Endothelial cell of umbilical vein (primary cell): Measurements from ENCODE around the gene PLEKHD1. TPM values are rescaled to one million over a fixed set of nuclear protein-coding genes. Genes with fewer than 3 reads are reported as not detected.

Experiments
- BruUV-seq: library from RNA; stranded (reverse); fragments of 400-500 nt; replicated peaks from 2 replicates; lab custom pipeline; 2021; lab: Mats Ljungman, UMichigan
- CTCF ChIA-PET: fragments of 300-600, 350-600 bp; sonication (Branson Sonifier 250); formaldehyde crosslinking; loops from one replicate; lab custom pipeline; 2021; ENCODE audit warnings: antibody characterized with exemption, inconsistent platforms; lab: Charles Lee
- POLR2A ChIA-PET: fragments of 300-600, 350-600 bp; sonication (Branson Sonifier 250); formaldehyde crosslinking; loops from one replicate; lab custom pipeline; 2021; ENCODE audit warnings: antibody characterized with exemption, inconsistent platforms; lab: Charles Lee
- DNase-seq: peaks from one replicate; pipeline ENCODE4 v3.0.0-alpha.2; 2011; ENCODE audit warnings: low read depth, low spot score
- FAIRE-seq: peaks from 2 replicates; lab custom pipeline; 2011; peaks lifted over from hg19 to GRCh38; lab: Jason Lieb, UNC
- H2AFZ ChIP-seq: 2 replicates; pipeline ENCODE4 v1.6.0; 2012; ENCODE audit warnings: low read depth, low read length, control low read depth, inconsistent platforms
- H3K27ac ChIP-seq: 2 replicates; pipeline ENCODE4 v1.5.1; 2011; ENCODE audit warnings: low read depth, mild to moderate bottlenecking, control low read depth, low read length, moderate library complexity; ENCODE audit not compliant: insufficient read depth
- H3K27me3 ChIP-seq, 2 experiments: 2 replicates each; pipeline versions ENCODE4 v1.6.0 to v1.6.1; 2011; ENCODE audit warnings: low read length in 2 of 2, mixed read lengths in 1 of 2; ENCODE audit not compliant: control insufficient read depth in 2 of 2, insufficient read depth in 2 of 2
- H3K36me3 ChIP-seq, 2 experiments: 2 replicates in 1 of 2; 3 replicates in 1 of 2; pipeline ENCODE4 v1.5.1; 2011; ENCODE audit warnings: low read length in 2 of 2, mild to moderate bottlenecking in 1 of 2, moderate library complexity in 1 of 2; ENCODE audit not compliant: control insufficient read depth in 2 of 2, insufficient read depth in 2 of 2; ENCODE audit errors: extremely low read depth in 1 of 2
- H3K4me1 ChIP-seq: 3 replicates; pipeline ENCODE4 v1.5.1; 2011; ENCODE audit warnings: mild to moderate bottlenecking, low read length; ENCODE audit not compliant: control insufficient read depth, insufficient read depth; ENCODE audit errors: extremely low read depth
- H3K4me2 ChIP-seq: 2 replicates; pipeline ENCODE4 v1.6.1; 2011; ENCODE audit warnings: low read length, control low read depth, mixed read lengths; ENCODE audit not compliant: insufficient read depth
- H3K4me3 ChIP-seq, 3 experiments: fragments of 200-600 bp in 1 of 3; sonication (generic), shearing (Covaris generic) in 1 of 3; replicated peaks in 1 of 3; 2 replicates each; pipeline ENCODE4 v1.5.1; 2011 to 2016; ENCODE audit warnings: control low read depth in 3 of 3, low read length in 3 of 3, mild to moderate bottlenecking in 2 of 3, inconsistent platforms in 1 of 3, low read depth in 1 of 3, moderate library complexity in 1 of 3; ENCODE audit not compliant: insufficient read depth in 1 of 3
- H3K79me2 ChIP-seq: 2 replicates; pipeline ENCODE4 v1.6.0; 2012; ENCODE audit warnings: low read length, inconsistent platforms; ENCODE audit not compliant: control insufficient read depth, insufficient read depth
- H3K9ac ChIP-seq: replicated peaks from 2 replicates; pipeline ENCODE3; 2011; ENCODE audit warnings: low read length, control low read depth; ENCODE audit not compliant: insufficient read depth; ENCODE audit errors: extremely low read depth
- H3K9me1 ChIP-seq: replicated peaks from 3 replicates; pipeline ENCODE4 v1.6.0; 2011; ENCODE audit warnings: mild to moderate bottlenecking, low read length; ENCODE audit not compliant: control insufficient read depth, insufficient read depth; ENCODE audit errors: extremely low read depth
- H3K9me3 ChIP-seq: replicated peaks from 2 replicates; pipeline ENCODE4 v1.5.1; 2012; ENCODE audit warnings: low read length, inconsistent platforms; ENCODE audit not compliant: control insufficient read depth, insufficient read depth
- H4K20me1 ChIP-seq: replicated peaks from 2 replicates; pipeline ENCODE3; 2011; ENCODE audit warnings: mild to moderate bottlenecking, low read length; ENCODE audit not compliant: control insufficient read depth, insufficient read depth; ENCODE audit errors: extremely low read depth
- CTCF ChIP-seq, 2 donors: IDR thresholded peaks; 1 replicate in 1 of 2; 2 replicates in 1 of 2; pipeline ENCODE4 v1.5.1; 2011; ENCODE audit warnings: low read length in 2 of 2, mild to moderate bottlenecking in 2 of 2, moderate library complexity in 2 of 2, control low read depth in 1 of 2, inconsistent platforms in 1 of 2, low read depth in 1 of 2; ENCODE audit not compliant: insufficient read depth in 1 of 2; ENCODE audit errors: extremely low read depth in 1 of 2
- EZH2 ChIP-seq: IDR thresholded peaks from 2 replicates; pipeline ENCODE4 v1.6.1; 2012; ENCODE audit warnings: borderline replicate concordance, low read depth, mild to moderate bottlenecking, moderate library complexity, low read length, inconsistent platforms; ENCODE audit not compliant: severe bottlenecking
- FOS ChIP-seq: IDR thresholded peaks from 2 replicates; pipeline ENCODE4 v1.6.1; 2011; ENCODE audit warnings: mild to moderate bottlenecking, low read length, moderate library complexity, borderline replicate concordance; ENCODE audit not compliant: insufficient read depth
- GATA2 ChIP-seq: IDR thresholded peaks from 2 replicates; pipeline ENCODE4 v1.7.0; 2011; ENCODE audit warnings: low read depth, mild to moderate bottlenecking, moderate library complexity, mixed read lengths, low read length; ENCODE audit not compliant: insufficient read length, insufficient read depth
- JUN ChIP-seq: IDR thresholded peaks from 2 replicates; pipeline ENCODE4 v1.6.1; 2011; ENCODE audit warnings: borderline replicate concordance, low read depth; ENCODE audit not compliant: insufficient read length, insufficient read depth
- MYC ChIP-seq: IDR thresholded peaks from one replicate; pipeline ENCODE4 v1.6.1; 2011; ENCODE audit warnings: mild to moderate bottlenecking, low read depth, low read length
- POLR2A ChIP-seq: IDR thresholded peaks from 2 replicates; pipeline ENCODE4 v1.6.1; 2012; ENCODE audit warnings: low read depth, mild to moderate bottlenecking, control low read depth, low read length
- POLR2AphosphoS5 ChIP-seq: IDR thresholded peaks from 2 replicates; pipeline ENCODE4 v1.6.1; 2012; ENCODE audit warnings: low read depth, mild to moderate bottlenecking, control low read depth, low read length, moderate library complexity; ENCODE audit not compliant: insufficient read depth
- dilution Hi-C: fragments of 300-500 bp; cut with MboI; formaldehyde crosslinking; loops from one replicate; pipeline ENCODE4 v1.15.0; 2019; ENCODE audit warnings: low sequenced_read_pairs; ENCODE audit not compliant: extremely low pct_ligation_motif_present
- intact Hi-C: fragments of 100-400 bp; cut with micrococcal nuclease; formaldehyde crosslinking; loops from one replicate; pipeline ENCODE4 v1.10.0; 2022
- polyA plus RNA-seq, 4 experiments: library from polyadenylated mRNA; depleted of rRNA in 3 of 4; stranded (reverse) in 3 of 4; unstranded in 1 of 4; fragments of >200 nt; gene quantifications; 2 replicates each; pipeline versions ENCODE4 v1.2.1 to v1.2.3, GENCODE V29; 2011 to 2012; ENCODE audit warnings: missing spikeins in 1 of 4
- total RNA-seq: library from RNA; stranded (reverse); gene quantifications from 2 replicates; pipeline ENCODE4 v1.2.3, GENCODE V29; 2021
- TF ChIP-seq, protein P1 (sequence below): IDR thresholded peaks from 2 replicates; pipeline ENCODE4 v1.6.1; 2011; ENCODE audit not compliant: insufficient read depth, insufficient read length

The PLEKHD1 gene
- total and polyA plus RNA-seq, 2 donors (not counting 3 experiments of a cell fraction or from before 2014, with no cell fraction given): 0.01 TPM; not detected in 1

GRCh38 chr14:69487226-69487625 lies 2.7 kb downstream of the PLEKHD1 start:
- no peaks in the 10 kb centered on the region for H3K4me1 ChIP-seq
- no peak overlapping the region for H3K27ac ChIP-seq
- FAIRE-seq: no peak
- no peak overlapping the region for H2AFZ ChIP-seq
- intact Hi-C loops: no loop called here
- H3K9me1 ChIP-seq: no peaks in the 10 kb centered on the region
- no peaks in the 10 kb centered on the region for H4K20me1 ChIP-seq
- no peak overlapping the region for H3K4me2 ChIP-seq
- H3K9me3 ChIP-seq: no peaks in the 10 kb centered on the region
- BruUV-seq: no TSS peak
- no peaks in the 10 kb centered on the region for H3K79me2 ChIP-seq
- H3K9ac ChIP-seq: no peak overlapping the region
- no peak for DNase-seq
- H3K36me3 ChIP-seq: no peaks in the 10 kb centered on the region
- TF ChIP-seq GATA2 (no peak), CTCF (IDR thresholded peaks at IDR 0.05; ENCODE audit: extremely low read depth in 1 of 2, insufficient read depth in 1 of 2, low read depth in 1 of 2, low read length in 2 of 2) (no peak), MYC (no peak), JUN (no peak), EZH2 (no peak), POLR2A (no peak), FOS (no peak), POLR2AphosphoS5 (no peak)
- TF ChIP-seq, protein P1, sequence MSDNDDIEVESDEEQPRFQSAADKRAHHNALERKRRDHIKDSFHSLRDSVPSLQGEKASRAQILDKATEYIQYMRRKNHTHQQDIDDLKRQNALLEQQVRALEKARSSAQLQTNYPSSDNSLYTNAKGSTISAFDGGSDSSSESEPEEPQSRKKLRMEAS: no peak
- dilution Hi-C loops: no loop called here
- H3K4me3 ChIP-seq: no peak overlapping the region
- peaks cover 41 to 47% of the 10 kb centered on the region in 2 experiments for H3K27me3 ChIP-seq
- POLR2A ChIA-PET: no interaction called here
- CTCF ChIA-PET: interaction anchor here (2.2 kb wide), 1 partner anchor 13 kb away, joined by 16 read pairs; no protein-coding TSS in a partner anchor
